HepG2 (cell line): Measurements from ENCODE around the gene IRGM. TPM values are rescaled to one million over a fixed set of nuclear protein-coding genes. Genes with fewer than 3 reads are reported as not detected.

Experiments
- CAMTA2 ChIP-seq: sonication (generic); formaldehyde crosslinking; IDR thresholded peaks from 2 replicates; pipeline ENCODE4 v1.4.0; 2020; ENCODE audit warnings: mild to moderate bottlenecking, missing genetic modification reagents, borderline replicate concordance
- EED ChIP-seq: sonication (generic); formaldehyde crosslinking; IDR thresholded peaks from 2 replicates; pipeline ENCODE4 v1.5.0; 2020; ENCODE audit warnings: mild to moderate bottlenecking, missing genetic modification reagents
- HNRNPLL ChIP-seq: fragments of 200-400 bp; formaldehyde crosslinking; IDR thresholded peaks from 2 replicates; pipeline ENCODE4 v1.6.1; 2017; ENCODE audit warnings: mild to moderate bottlenecking, low read depth, low read length; ENCODE audit not compliant: poor library complexity, severe bottlenecking
- KAT2B ChIP-seq: fragments of 150-350 bp; IDR thresholded peaks from 2 replicates; pipeline ENCODE4 v1.6.1; 2014; ENCODE audit warnings: low read depth, low read length, borderline replicate concordance
- KAT7 ChIP-seq: IDR thresholded peaks from 2 replicates; pipeline ENCODE4 v1.6.1; 2018; ENCODE audit warnings: borderline replicate concordance, missing compliant biosample characterization
- KDM5B ChIP-seq: sonication (generic); formaldehyde crosslinking; IDR thresholded peaks from 2 replicates; pipeline ENCODE4 v1.4.0; 2020; ENCODE audit warnings: missing genetic modification reagents, mild to moderate bottlenecking, borderline replicate concordance
- PHF21A ChIP-seq: sonication (generic); formaldehyde crosslinking; IDR thresholded peaks from 2 replicates; pipeline ENCODE4 v1.5.0; 2020; ENCODE audit warnings: mild to moderate bottlenecking, missing genetic modification reagents
- REPIN1 ChIP-seq: sonication (generic); formaldehyde crosslinking; IDR thresholded peaks from 2 replicates; pipeline ENCODE4 v1.8.0; 2022; ENCODE audit warnings: missing genetic modification reagents, low read depth, mild to moderate bottlenecking, borderline replicate concordance
- STAG1 ChIP-seq: sonication (generic); formaldehyde crosslinking; IDR thresholded peaks from 2 replicates; pipeline ENCODE4 v1.4.0; 2020; ENCODE audit warnings: missing genetic modification reagents
- ZBTB21 ChIP-seq: sonication (generic); formaldehyde crosslinking; IDR thresholded peaks from 2 replicates; pipeline ENCODE4 v1.4.0; 2020; ENCODE audit warnings: missing genetic modification reagents
- ZC3H13 ChIP-seq: sonication (generic); formaldehyde crosslinking; IDR thresholded peaks from 2 replicates; pipeline ENCODE4 v1.8.1; 2023; ENCODE audit warnings: mild to moderate bottlenecking, missing genetic modification reagents, moderate library complexity
- ZFP36L2 ChIP-seq: sonication (generic); formaldehyde crosslinking; IDR thresholded peaks from 2 replicates; pipeline ENCODE4 v1.4.0; 2020; ENCODE audit warnings: missing genetic modification reagents
- ZNF138 ChIP-seq: sonication (generic); formaldehyde crosslinking; IDR thresholded peaks from 2 replicates; pipeline ENCODE4 v1.5.0; 2020; ENCODE audit warnings: mild to moderate bottlenecking, low read depth, missing genetic modification reagents
- ZNF160 ChIP-seq: sonication (generic); formaldehyde crosslinking; IDR thresholded peaks from 2 replicates; pipeline ENCODE4 v1.8.0; 2022; ENCODE audit warnings: mild to moderate bottlenecking, inconsistent platforms, missing genetic modification reagents
- ZNF17 ChIP-seq: sonication (generic); formaldehyde crosslinking; IDR thresholded peaks from 2 replicates; pipeline ENCODE4 v1.5.0; 2020; ENCODE audit warnings: mild to moderate bottlenecking, missing genetic modification reagents
- ZNF780A ChIP-seq: sonication (generic); formaldehyde crosslinking; IDR thresholded peaks from 2 replicates; pipeline ENCODE4 v1.8.0; 2022; ENCODE audit warnings: mild to moderate bottlenecking, missing genetic modification reagents, moderate library complexity
- polyA plus RNA-seq, 8 experiments: library from polyadenylated mRNA; depleted of rRNA in 3 of 8; stranded (reverse) in 7 of 8; unstranded in 1 of 8; fragments of >200 nt; fragmentation: Illumina TruSeq in 4 of 8; extraction: Trizol in 4 of 8; gene quantifications; 2 replicates each; pipeline versions ENCODE4 v1.2.1 to v1.2.3, GENCODE V29; 2011 to 2016; ENCODE audit warnings: low read depth in 4 of 8, missing spikeins in 1 of 8, mixed read lengths in 1 of 8; ENCODE audit not compliant: insufficient read depth in 1 of 8
- total RNA-seq, 5 experiments: library from RNA; depleted of rRNA; stranded (reverse); fragments of >200 nt; fragmentation: Illumina TruSeq; extraction: Trizol; gene quantifications; 2 replicates each; pipeline ENCODE4 v1.2.3, GENCODE V29; 2016; ENCODE audit warnings: low read depth in 1 of 5
- TF ChIP-seq, protein P1 (sequence below): sonication (generic); formaldehyde crosslinking; IDR thresholded peaks from 2 replicates; pipeline ENCODE4 v1.8.0; 2022; ENCODE audit warnings: low read depth, missing genetic modification reagents
- TF ChIP-seq, protein P2 (sequence below): sonication (generic); formaldehyde crosslinking; IDR thresholded peaks from 2 replicates; pipeline ENCODE4 v1.5.0; 2020; ENCODE audit warnings: mild to moderate bottlenecking, missing genetic modification reagents, borderline replicate concordance
- TF ChIP-seq, protein P3 (sequence below): IDR thresholded peaks from 2 replicates; pipeline ENCODE4 v1.6.1; 2016; ENCODE audit warnings: control low read depth
- TF ChIP-seq, protein P4 (sequence below): sonication (generic); formaldehyde crosslinking; IDR thresholded peaks from 2 replicates; pipeline ENCODE4 v1.8.0; 2023; ENCODE audit warnings: mild to moderate bottlenecking, missing genetic modification reagents
- TF ChIP-seq, protein P5 (sequence below): IDR thresholded peaks from 2 replicates; pipeline ENCODE4 v1.6.1; 2016

The IRGM gene
- total and polyA plus RNA-seq, 2 of the 13 experiments (the other 11 are each of a cell fraction or from before 2014, with no cell fraction given) = not detected

DNA sequence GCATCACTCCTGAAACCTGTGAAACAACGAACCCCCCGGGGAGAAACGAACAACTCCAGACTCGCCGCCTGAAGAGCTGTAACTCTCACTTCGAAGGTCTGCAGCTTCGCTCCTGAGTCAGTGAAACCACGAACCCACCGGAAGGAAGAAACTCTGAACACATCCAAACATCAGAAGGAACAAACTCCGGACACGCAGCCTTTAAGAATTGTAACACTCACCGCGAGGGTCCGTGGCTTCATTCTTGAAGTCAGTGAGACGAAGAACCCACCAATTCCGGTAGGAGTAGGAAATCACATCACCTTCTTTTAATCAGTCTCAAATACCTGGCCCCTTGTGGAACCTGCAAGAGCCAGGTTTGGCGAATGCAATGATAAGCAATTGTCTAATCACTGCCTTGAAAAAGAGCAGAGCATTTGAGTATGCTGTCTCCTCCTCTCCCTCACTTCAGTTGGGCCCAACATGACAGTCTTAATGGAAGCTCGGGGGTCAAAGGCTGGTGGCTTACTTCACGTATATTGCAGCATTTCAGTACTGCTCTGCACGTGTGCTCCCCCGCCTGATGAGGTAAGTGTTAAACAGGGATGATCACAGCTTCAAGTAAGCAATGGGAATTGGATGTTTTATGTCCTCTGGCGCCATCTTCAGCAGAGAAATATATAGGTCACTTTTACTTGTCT is 473 bp downstream of the IRGM start (continued):
- TF ChIP-seq, protein P1, sequence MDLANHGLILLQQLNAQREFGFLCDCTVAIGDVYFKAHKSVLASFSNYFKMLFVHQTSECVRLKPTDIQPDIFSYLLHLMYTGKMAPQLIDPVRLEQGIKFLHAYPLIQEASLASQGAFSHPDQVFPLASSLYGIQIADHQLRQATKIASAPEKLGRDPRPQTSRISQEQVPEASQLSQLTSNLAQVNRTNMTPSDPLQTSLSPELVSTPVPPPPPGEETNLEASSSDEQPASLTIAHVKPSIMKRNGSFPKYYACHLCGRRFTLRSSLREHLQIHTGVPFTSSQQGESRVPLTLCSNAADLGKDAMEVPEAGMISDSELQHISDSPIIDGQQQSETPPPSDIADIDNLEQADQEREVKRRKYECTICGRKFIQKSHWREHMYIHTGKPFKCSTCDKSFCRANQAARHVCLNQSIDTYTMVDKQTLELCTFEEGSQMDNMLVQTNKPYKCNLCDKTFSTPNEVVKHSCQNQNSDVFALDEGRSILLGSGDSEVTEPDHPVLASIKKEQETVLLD (CRISPR knock-in tag) = no peak
- no peak for TF ChIP-seq ZNF780A
- TF ChIP-seq KDM5B (CRISPR knock-in tag) = no peak
- no peak for TF ChIP-seq KAT7 (CRISPR knock-in tag)
- TF ChIP-seq REPIN1 (CRISPR knock-in tag) = peak; percentile 71; the same call in 1 of the 2 replicates
- TF ChIP-seq EED (CRISPR knock-in tag) = no peak
- TF ChIP-seq HNRNPLL = no peak
- TF ChIP-seq CAMTA2 (CRISPR knock-in tag) = no peak
- TF ChIP-seq, protein P2, sequence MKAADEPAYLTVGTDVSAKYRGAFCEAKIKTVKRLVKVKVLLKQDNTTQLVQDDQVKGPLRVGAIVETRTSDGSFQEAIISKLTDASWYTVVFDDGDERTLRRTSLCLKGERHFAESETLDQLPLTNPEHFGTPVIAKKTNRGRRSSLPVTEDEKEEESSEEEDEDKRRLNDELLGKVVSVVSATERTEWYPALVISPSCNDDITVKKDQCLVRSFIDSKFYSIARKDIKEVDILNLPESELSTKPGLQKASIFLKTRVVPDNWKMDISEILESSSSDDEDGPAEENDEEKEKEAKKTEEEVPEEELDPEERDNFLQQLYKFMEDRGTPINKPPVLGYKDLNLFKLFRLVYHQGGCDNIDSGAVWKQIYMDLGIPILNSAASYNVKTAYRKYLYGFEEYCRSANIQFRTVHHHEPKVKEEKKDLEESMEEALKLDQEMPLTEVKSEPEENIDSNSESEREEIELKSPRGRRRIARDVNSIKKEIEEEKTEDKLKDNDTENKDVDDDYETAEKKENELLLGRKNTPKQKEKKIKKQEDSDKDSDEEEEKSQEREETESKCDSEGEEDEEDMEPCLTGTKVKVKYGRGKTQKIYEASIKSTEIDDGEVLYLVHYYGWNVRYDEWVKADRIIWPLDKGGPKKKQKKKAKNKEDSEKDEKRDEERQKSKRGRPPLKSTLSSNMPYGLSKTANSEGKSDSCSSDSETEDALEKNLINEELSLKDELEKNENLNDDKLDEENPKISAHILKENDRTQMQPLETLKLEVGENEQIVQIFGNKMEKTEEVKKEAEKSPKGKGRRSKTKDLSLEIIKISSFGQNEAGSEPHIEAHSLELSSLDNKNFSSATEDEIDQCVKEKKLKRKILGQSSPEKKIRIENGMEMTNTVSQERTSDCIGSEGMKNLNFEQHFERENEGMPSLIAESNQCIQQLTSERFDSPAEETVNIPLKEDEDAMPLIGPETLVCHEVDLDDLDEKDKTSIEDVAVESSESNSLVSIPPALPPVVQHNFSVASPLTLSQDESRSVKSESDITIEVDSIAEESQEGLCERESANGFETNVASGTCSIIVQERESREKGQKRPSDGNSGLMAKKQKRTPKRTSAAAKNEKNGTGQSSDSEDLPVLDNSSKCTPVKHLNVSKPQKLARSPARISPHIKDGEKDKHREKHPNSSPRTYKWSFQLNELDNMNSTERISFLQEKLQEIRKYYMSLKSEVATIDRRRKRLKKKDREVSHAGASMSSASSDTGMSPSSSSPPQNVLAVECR (CRISPR knock-in tag) = no peak
- TF ChIP-seq, protein P3, sequence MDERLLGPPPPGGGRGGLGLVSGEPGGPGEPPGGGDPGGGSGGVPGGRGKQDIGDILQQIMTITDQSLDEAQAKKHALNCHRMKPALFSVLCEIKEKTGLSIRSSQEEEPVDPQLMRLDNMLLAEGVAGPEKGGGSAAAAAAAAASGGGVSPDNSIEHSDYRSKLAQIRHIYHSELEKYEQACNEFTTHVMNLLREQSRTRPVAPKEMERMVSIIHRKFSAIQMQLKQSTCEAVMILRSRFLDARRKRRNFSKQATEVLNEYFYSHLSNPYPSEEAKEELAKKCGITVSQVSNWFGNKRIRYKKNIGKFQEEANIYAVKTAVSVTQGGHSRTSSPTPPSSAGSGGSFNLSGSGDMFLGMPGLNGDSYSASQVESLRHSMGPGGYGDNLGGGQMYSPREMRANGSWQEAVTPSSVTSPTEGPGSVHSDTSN (CRISPR knock-in tag) = no peak
- TF ChIP-seq STAG1 = peak; percentile 92
- no peak for TF ChIP-seq KAT2B
- TF ChIP-seq ZNF17 (CRISPR knock-in tag) = no peak
- TF ChIP-seq, protein P4, sequence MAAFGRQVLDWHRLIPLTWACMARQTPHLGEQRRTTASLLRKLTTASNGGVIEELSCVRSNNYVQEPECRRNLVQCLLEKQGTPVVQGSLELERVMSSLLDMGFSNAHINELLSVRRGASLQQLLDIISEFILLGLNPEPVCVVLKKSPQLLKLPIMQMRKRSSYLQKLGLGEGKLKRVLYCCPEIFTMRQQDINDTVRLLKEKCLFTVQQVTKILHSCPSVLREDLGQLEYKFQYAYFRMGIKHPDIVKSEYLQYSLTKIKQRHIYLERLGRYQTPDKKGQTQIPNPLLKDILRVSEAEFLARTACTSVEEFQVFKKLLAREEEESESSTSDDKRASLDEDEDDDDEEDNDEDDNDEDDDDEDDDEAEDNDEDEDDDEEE (CRISPR knock-in tag) = no peak
- TF ChIP-seq ZFP36L2 (CRISPR knock-in tag) = no peak
- TF ChIP-seq ZNF138 (CRISPR knock-in tag) = no peak
- no peak for TF ChIP-seq PHF21A (CRISPR knock-in tag)
- TF ChIP-seq, protein P5, sequence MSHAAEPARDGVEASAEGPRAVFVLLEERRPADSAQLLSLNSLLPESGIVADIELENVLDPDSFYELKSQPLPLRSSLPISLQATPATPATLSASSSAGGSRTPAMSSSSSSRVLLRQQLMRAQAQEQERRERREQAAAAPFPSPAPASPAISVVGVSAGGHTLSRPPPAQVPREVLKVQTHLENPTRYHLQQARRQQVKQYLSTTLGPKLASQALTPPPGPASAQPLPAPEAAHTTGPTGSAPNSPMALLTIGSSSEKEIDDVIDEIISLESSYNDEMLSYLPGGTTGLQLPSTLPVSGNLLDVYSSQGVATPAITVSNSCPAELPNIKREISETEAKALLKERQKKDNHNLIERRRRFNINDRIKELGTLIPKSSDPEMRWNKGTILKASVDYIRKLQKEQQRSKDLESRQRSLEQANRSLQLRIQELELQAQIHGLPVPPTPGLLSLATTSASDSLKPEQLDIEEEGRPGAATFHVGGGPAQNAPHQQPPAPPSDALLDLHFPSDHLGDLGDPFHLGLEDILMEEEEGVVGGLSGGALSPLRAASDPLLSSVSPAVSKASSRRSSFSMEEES (CRISPR knock-in tag) = 0 out of 2 replicates have a peak, but pooled peaks have one; percentile 21
- no peak for TF ChIP-seq ZBTB21 (CRISPR knock-in tag)
- no peak for TF ChIP-seq ZNF160 (CRISPR knock-in tag)
- no peak for TF ChIP-seq ZC3H13 (CRISPR knock-in tag)
